HEK293 (cell line): ENCODE results near the gene DBH.

Experiments used
- ATF2 ChIP-seq: fragments of 450-650 bp; formaldehyde crosslinking; IDR thresholded peaks from 2 replicates; pipeline ENCODE4 v1.5.1; 2016; ENCODE audit warnings: missing biosample characterization, missing genetic modification characterization, low read depth
- CTCF ChIP-seq: fragments of 450-650 bp; formaldehyde crosslinking; IDR thresholded peaks from 2 replicates; pipeline ENCODE4 v1.5.1; 2016; ENCODE audit warnings: missing biosample characterization, missing genetic modification characterization
- PBX3 ChIP-seq: sonication (generic); formaldehyde crosslinking; IDR thresholded peaks from 2 replicates; pipeline ENCODE4 v1.8.1; 2022; ENCODE audit warnings: mild to moderate bottlenecking, moderate library complexity, missing genetic modification reagents
- REST ChIP-seq: fragments of 450-650 bp; formaldehyde crosslinking; IDR thresholded peaks from 2 replicates; pipeline ENCODE4 v1.5.1; 2016; ENCODE audit warnings: missing biosample characterization, missing genetic modification characterization
- ZBTB11 ChIP-seq: fragments of 450-650 bp; formaldehyde crosslinking; conservative IDR thresholded peaks from 2 replicates; pipeline ENCODE4 v1.5.1; 2016; ENCODE audit warnings: low read depth, missing biosample characterization, missing genetic modification characterization
- ZBTB44 ChIP-seq: fragments of 450-650 bp; IDR thresholded peaks from 2 replicates; pipeline ENCODE4 v1.5.1; 2018; ENCODE audit warnings: missing biosample characterization, mild to moderate bottlenecking, missing genetic modification characterization
- ZFHX2 ChIP-seq: fragments of 450-650 bp; formaldehyde crosslinking; conservative IDR thresholded peaks from 2 replicates; pipeline ENCODE4 v1.5.1; 2016; ENCODE audit warnings: missing biosample characterization, missing genetic modification characterization
- ZNF157 ChIP-seq: fragments of 450-650 bp; formaldehyde crosslinking; IDR thresholded peaks from 2 replicates; pipeline ENCODE4 v1.5.1; 2016; ENCODE audit warnings: missing biosample characterization, missing genetic modification characterization
- ZNF2 ChIP-seq: fragments of 450-650 bp; formaldehyde crosslinking; IDR thresholded peaks from 2 replicates; pipeline ENCODE4 v1.5.1; 2016; ENCODE audit warnings: missing biosample characterization, missing genetic modification characterization
- ZNF274 ChIP-seq, 2 experiments: fragments of 200-500 bp in 1 of 2; fragments of 450-650 bp in 1 of 2; sonication (Bioruptor generic) in 1 of 2; formaldehyde crosslinking in 1 of 2; IDR thresholded peaks; 2 replicates each; pipeline versions ENCODE4 v1.5.1 to v1.6.1; 2014 to 2016; ENCODE audit warnings: borderline replicate concordance in 1 of 2, inconsistent platforms in 1 of 2, low read length in 1 of 2, missing biosample characterization in 1 of 2, missing genetic modification characterization in 1 of 2
- ZNF280C ChIP-seq: fragments of 450-650 bp; formaldehyde crosslinking; IDR thresholded peaks from 2 replicates; pipeline ENCODE4 v1.5.1; 2016; ENCODE audit warnings: missing biosample characterization, missing genetic modification characterization
- ZNF571 ChIP-seq: fragments of 450-650 bp; formaldehyde crosslinking; IDR thresholded peaks from 2 replicates; pipeline ENCODE4 v1.5.0; 2017; ENCODE audit warnings: missing biosample characterization, missing genetic modification characterization
- ZNF785 ChIP-seq: fragments of 450-650 bp; formaldehyde crosslinking; IDR thresholded peaks from 2 replicates; pipeline ENCODE4 v1.5.1; 2016; ENCODE audit warnings: missing biosample characterization, missing genetic modification characterization

- TF ChIP-seq ZBTB11 (tag by site-specific recombination), result no peak
- no peak for TF ChIP-seq CTCF
- no peak for TF ChIP-seq ZNF2 (tag by site-specific recombination)
- TF ChIP-seq ZNF274 (IDR thresholded peaks at IDR 0.05; ENCODE audit: low read length), result no peak
- no peak for TF ChIP-seq ZNF274 (tag by site-specific recombination; IDR thresholded peaks at IDR 0.05; ENCODE audit: borderline replicate concordance)
- TF ChIP-seq ZFHX2, result peak; percentile 99
- TF ChIP-seq ZBTB44, result no peak
- TF ChIP-seq ZNF571 (tag by site-specific recombination), result no peak
- no peak for TF ChIP-seq ZNF280C (tag by site-specific recombination)
- no peak for TF ChIP-seq ZNF785
- TF ChIP-seq ZNF157 (tag by site-specific recombination), result no peak
- no peak for TF ChIP-seq PBX3 (CRISPR knock-in tag)
- TF ChIP-seq REST (tag by site-specific recombination), result no peak
- no peak for TF ChIP-seq ATF2
These were observed 58.5 kb downstream of the DBH start for GRCh38 chr9:133694686-133695085.
